Measurements from ENCODE around the gene FTCD.

DNA sequence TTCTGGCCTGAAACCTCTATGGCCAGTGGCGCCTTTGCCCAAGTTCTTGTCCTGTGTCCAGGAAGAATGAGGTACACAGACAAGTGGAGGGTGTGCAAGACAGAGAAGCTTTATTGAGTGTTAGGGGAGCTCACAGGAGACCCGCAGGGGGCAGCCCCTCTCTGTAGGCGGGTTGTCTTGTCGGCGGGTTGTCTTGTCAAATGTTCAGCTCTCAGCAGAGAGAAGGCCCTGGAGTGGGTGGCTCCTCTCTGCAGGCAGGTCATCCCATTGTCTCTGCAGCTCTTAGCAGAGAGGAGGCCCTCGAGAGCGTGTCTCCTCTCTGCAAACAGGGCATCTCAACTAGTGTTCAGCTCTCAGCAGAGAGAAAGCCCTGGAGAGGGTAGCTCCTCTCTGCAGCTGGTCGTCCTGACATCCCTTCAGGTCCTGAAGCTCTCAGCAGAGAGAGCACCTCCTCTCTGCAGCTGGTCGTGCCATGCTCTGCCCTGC, 46.5 kb downstream of the FTCD start:
- TF ChIP-seq, protein P1, sequence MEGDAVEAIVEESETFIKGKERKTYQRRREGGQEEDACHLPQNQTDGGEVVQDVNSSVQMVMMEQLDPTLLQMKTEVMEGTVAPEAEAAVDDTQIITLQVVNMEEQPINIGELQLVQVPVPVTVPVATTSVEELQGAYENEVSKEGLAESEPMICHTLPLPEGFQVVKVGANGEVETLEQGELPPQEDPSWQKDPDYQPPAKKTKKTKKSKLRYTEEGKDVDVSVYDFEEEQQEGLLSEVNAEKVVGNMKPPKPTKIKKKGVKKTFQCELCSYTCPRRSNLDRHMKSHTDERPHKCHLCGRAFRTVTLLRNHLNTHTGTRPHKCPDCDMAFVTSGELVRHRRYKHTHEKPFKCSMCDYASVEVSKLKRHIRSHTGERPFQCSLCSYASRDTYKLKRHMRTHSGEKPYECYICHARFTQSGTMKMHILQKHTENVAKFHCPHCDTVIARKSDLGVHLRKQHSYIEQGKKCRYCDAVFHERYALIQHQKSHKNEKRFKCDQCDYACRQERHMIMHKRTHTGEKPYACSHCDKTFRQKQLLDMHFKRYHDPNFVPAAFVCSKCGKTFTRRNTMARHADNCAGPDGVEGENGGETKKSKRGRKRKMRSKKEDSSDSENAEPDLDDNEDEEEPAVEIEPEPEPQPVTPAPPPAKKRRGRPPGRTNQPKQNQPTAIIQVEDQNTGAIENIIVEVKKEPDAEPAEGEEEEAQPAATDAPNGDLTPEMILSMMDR (conservative IDR thresholded peaks at IDR 0.05; ENCODE audit: low read depth, low read length), result no peak
- no peak for TF ChIP-seq EZH2 (IDR thresholded peaks at IDR 0.05; ENCODE audit: low read length, unreplicated experiment)
